Peyer's patch (tissue), 4 donors: ENCODE data around the gene NRG3.

Source experiments
- CTCF ChIP-seq, 6 experiments: fragments of 450-650 bp in 4 of 6; fragments of 200-600 bp in 2 of 6; sonication (generic) in 1 of 6; IDR thresholded peaks; one replicate each; pipeline ENCODE4 v1.5.1; 2017 to 2019; ENCODE audit warnings: antibody characterized with exemption in 6 of 6, mild to moderate bottlenecking in 3 of 6, moderate library complexity in 1 of 6
- POLR2A ChIP-seq, 2 donors: fragments of 450-650 bp; IDR thresholded peaks; one replicate each; pipeline ENCODE4 v1.5.1; 2017; ENCODE audit warnings: antibody characterized with exemption in 2 of 2, mild to moderate bottlenecking in 2 of 2, moderate library complexity in 2 of 2

DNA sequence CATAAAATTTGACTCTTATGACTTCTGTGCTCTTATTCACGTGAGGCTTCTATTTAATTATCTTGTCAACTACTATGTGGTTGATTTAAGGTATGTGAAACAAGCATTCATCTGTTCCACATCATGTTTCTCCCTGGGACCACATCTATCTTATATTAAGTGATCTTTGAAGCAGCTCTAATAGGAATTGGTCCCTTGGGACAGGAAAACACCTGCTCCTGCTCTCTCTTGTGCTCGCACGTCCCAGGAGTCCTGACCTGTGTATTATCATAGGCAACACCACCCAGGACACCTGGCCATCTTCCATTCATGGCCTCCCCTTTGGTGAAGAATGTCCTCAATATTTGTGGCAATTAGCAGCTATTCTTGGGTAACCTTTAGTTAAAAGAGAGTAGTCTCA, 269.2 kb downstream of the NRG3 start:
- TF ChIP-seq CTCF (IDR thresholded peaks at IDR 0.05) (no peak), POLR2A (IDR thresholded peaks at IDR 0.05) (no peak)
